HL-60 (cell line): ENCODE measurements around the gene OSBPL7.

Source experiments
- GABPA ChIP-seq: IDR thresholded peaks from 2 replicates; pipeline ENCODE4 v1.6.1; 2012; ENCODE audit warnings: low read depth
- POLR2AphosphoS5 ChIP-seq: IDR thresholded peaks from 2 replicates; pipeline ENCODE4 v1.6.1; 2012; ENCODE audit warnings: low read depth
- SPI1 ChIP-seq: IDR thresholded peaks from 2 replicates; pipeline ENCODE4 v1.6.1; 2012; ENCODE audit warnings: low read depth, mild to moderate bottlenecking, borderline replicate concordance
- TF ChIP-seq, protein P1 (sequence below): IDR thresholded peaks from one replicate; pipeline ENCODE4 v1.5.1; 2011; ENCODE audit warnings: low read length, control low read depth, inconsistent platforms; ENCODE audit not compliant: insufficient read depth
- TF ChIP-seq, protein P2 (sequence below): IDR thresholded peaks from 2 replicates; pipeline ENCODE4 v1.6.1; 2012; ENCODE audit warnings: low read depth; ENCODE audit not compliant: insufficient replicate concordance

GRCh38 chr17:47856830-47857229 is 35.2 kb upstream of the OSBPL7 start:
- TF ChIP-seq, protein P1, sequence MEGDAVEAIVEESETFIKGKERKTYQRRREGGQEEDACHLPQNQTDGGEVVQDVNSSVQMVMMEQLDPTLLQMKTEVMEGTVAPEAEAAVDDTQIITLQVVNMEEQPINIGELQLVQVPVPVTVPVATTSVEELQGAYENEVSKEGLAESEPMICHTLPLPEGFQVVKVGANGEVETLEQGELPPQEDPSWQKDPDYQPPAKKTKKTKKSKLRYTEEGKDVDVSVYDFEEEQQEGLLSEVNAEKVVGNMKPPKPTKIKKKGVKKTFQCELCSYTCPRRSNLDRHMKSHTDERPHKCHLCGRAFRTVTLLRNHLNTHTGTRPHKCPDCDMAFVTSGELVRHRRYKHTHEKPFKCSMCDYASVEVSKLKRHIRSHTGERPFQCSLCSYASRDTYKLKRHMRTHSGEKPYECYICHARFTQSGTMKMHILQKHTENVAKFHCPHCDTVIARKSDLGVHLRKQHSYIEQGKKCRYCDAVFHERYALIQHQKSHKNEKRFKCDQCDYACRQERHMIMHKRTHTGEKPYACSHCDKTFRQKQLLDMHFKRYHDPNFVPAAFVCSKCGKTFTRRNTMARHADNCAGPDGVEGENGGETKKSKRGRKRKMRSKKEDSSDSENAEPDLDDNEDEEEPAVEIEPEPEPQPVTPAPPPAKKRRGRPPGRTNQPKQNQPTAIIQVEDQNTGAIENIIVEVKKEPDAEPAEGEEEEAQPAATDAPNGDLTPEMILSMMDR, result no peak
- TF ChIP-seq GABPA (no peak), POLR2AphosphoS5 (no peak), SPI1 (no peak)
- TF ChIP-seq, protein P2, sequence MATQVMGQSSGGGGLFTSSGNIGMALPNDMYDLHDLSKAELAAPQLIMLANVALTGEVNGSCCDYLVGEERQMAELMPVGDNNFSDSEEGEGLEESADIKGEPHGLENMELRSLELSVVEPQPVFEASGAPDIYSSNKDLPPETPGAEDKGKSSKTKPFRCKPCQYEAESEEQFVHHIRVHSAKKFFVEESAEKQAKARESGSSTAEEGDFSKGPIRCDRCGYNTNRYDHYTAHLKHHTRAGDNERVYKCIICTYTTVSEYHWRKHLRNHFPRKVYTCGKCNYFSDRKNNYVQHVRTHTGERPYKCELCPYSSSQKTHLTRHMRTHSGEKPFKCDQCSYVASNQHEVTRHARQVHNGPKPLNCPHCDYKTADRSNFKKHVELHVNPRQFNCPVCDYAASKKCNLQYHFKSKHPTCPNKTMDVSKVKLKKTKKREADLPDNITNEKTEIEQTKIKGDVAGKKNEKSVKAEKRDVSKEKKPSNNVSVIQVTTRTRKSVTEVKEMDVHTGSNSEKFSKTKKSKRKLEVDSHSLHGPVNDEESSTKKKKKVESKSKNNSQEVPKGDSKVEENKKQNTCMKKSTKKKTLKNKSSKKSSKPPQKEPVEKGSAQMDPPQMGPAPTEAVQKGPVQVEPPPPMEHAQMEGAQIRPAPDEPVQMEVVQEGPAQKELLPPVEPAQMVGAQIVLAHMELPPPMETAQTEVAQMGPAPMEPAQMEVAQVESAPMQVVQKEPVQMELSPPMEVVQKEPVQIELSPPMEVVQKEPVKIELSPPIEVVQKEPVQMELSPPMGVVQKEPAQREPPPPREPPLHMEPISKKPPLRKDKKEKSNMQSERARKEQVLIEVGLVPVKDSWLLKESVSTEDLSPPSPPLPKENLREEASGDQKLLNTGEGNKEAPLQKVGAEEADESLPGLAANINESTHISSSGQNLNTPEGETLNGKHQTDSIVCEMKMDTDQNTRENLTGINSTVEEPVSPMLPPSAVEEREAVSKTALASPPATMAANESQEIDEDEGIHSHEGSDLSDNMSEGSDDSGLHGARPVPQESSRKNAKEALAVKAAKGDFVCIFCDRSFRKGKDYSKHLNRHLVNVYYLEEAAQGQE, result no peak
